AG04449 (cell line): Measurements from ENCODE around the gene PTPN9.
"Not testable (repeated sequence)": the region's sequence is repeated elsewhere in the genome, so short reads cannot be mapped to it uniquely, and the experiment has no call there.

Experiments
- CTCF ChIA-PET: fragments of 350-600 bp; formaldehyde crosslinking; extraction: SDS; loops from one replicate; lab custom pipeline; 2021; ENCODE audit warnings: antibody characterized with exemption; lab: Yijun Ruan, JAX
- POLR2A ChIA-PET: fragments of 400-600, 350-600 bp; formaldehyde crosslinking; extraction: SDS; loops from one replicate; lab custom pipeline; 2020; ENCODE audit warnings: antibody characterized with exemption, inconsistent platforms; lab: Yijun Ruan, JAX
- DNase-seq: peaks from one replicate; pipeline ENCODE4 v3.0.0-alpha.2; 2010; ENCODE audit warnings: low read depth, low spot score
- H3K4me3 ChIP-seq: 2 replicates; pipeline ENCODE4 v1.5.1; 2011; ENCODE audit warnings: low read depth, mild to moderate bottlenecking, control low read depth, low read length
- CTCF ChIP-seq: IDR thresholded peaks from one replicate; pipeline ENCODE4 v1.5.1; 2011; ENCODE audit warnings: mild to moderate bottlenecking, moderate library complexity, low read length, control low read depth, inconsistent platforms; ENCODE audit not compliant: insufficient read depth; ENCODE audit errors: missing control alignments

The PTPN9 gene

GRCh38 chr15:75452364-75452864 lies 126.7 kb downstream of the PTPN9 start:
- no peak for DNase-seq
- POLR2A ChIA-PET = interaction anchor here (1.4 to 1.7 kb wide), 3 partner anchors 84 to 173 kb away, joined by 3 to 12 read pairs (median 4); partner anchors contain the start of genes MAN2C1 and SNUPN
- peak overlapping the region; percentile 74 for H3K4me3 ChIP-seq
- CTCF ChIA-PET = interaction anchor here (0.9 to 2.3 kb wide), 6 partner anchors 11 to 229 kb away, joined by 3 to 16 read pairs (median 4); partner anchors contain the start of gene IMP3
- TF ChIP-seq CTCF = no peak

- CTCF ChIA-PET = interaction anchor here (0.9 to 2.3 kb wide), 5 partner anchors 10 to 221 kb away, joined by 3 to 16 read pairs (median 4); partner anchors contain the start of gene IMP3
- TF ChIP-seq CTCF = no peak
Measured at GRCh38 chr15:75451674-75452363, 127.3 kb downstream of the PTPN9 start, which contains the start of gene SIN3A. Gene SIN3A (minus strand): TSS chr15:75451690. CDS start chr15:75430375, 21,315 bp downstream.

GRCh38 chr15:75451202-75451673 lies 127.9 kb downstream of the PTPN9 start:
- ChIA-PET CTCF (interaction anchor here (0.9 to 2.3 kb wide), 4 partner anchors 10 to 221 kb away, joined by 3 to 16 read pairs (median 4); no protein-coding TSS in a partner anchor), POLR2A (interaction anchor here (0.9 to 1.7 kb wide), 4 partner anchors 83 to 174 kb away, joined by 4 to 12 read pairs (median 4); partner anchors contain the start of genes MAN2C1 and SNUPN)

More at GRCh38 chr15:75451674-75452363, 127.3 kb downstream of the PTPN9 start, which contains the start of gene SIN3A:
- H3K4me3 ChIP-seq = peak within 1 kb of the TSS; percentile 99
- POLR2A ChIA-PET = interaction anchor here (0.9 to 1.7 kb wide), 4 partner anchors 84 to 174 kb away, joined by 3 to 12 read pairs (median 4); partner anchors contain the start of genes MAN2C1 and SNUPN
- peak; percentile 100 for DNase-seq

GRCh38 chr15:75450307-75451201 lies 128.6 kb downstream of the PTPN9 start:
- TF ChIP-seq CTCF = no peak
- ChIA-PET POLR2A (interaction anchor here (0.5 to 1.4 kb wide), 4 partner anchors 46 to 175 kb away, joined by 3 to 4 read pairs (median 4); partner anchors contain the start of genes MAN2C1 and SNUPN), CTCF (interaction anchor here (2.3 kb wide), 1 partner anchor 83 kb away, joined by 16 read pairs; no protein-coding TSS in a partner anchor)
- peak overlapping the region; percentile 99 for H3K4me3 ChIP-seq
- DNase-seq = peak; percentile 72

More at GRCh38 chr15:75451202-75451673, 127.9 kb downstream of the PTPN9 start:
- H3K4me3 ChIP-seq = peak overlapping the region; percentile 99
- no peak for DNase-seq
- TF ChIP-seq CTCF = no peak

- POLR2A ChIA-PET = interaction anchor here (0.5 to 1.3 kb wide), 2 partner anchors 45 to 82 kb away, joined by 3 to 4 read pairs; partner anchors contain the start of gene MAN2C1
Measured at GRCh38 chr15:75449585-75450306, 129.4 kb downstream of the PTPN9 start.

GRCh38 chr15:75448171-75448570 lies 130.9 kb downstream of the PTPN9 start:
- CTCF ChIA-PET = interaction anchor here (2.0 kb wide), 1 partner anchor 81 kb away, joined by 8 read pairs; no protein-coding TSS in a partner anchor
- DNase-seq, POLR2A ChIA-PET, H3K4me3 ChIP-seq: not testable (repeated sequence)

More at GRCh38 chr15:75449585-75450306, 129.4 kb downstream of the PTPN9 start:
- TF ChIP-seq CTCF = no peak
- CTCF ChIA-PET = interaction anchor here (2.0 kb wide), 1 partner anchor 82 kb away, joined by 8 read pairs; no protein-coding TSS in a partner anchor
- H3K4me3 ChIP-seq = peak overlapping the region; percentile 99
- no peak for DNase-seq
